ENCODE measurements around the gene PLXDC2. TPM values are rescaled to one million over a fixed set of nuclear protein-coding genes. Genes with fewer than 3 reads are reported as not detected.

PLXDC2 gene
- total and polyA plus RNA-seq, 7 donors, result 1.8 to 44.6 (median 18.2) TPM

GRCh38 chr10:19904202-19904661 lies 88.0 kb downstream of the PLXDC2 start:
- no peaks in the 10 kb centered on the region for H3K27me3 ChIP-seq
- intact Hi-C loops (cut with DNase I), result no loop called here
- no peak overlapping the region for H3K27ac ChIP-seq
- no peak for DNase-seq
- no peaks in the 10 kb centered on the region for H3K36me3 ChIP-seq
- H3K4me3 ChIP-seq, result no peak overlapping the region
- no peaks in the 10 kb centered on the region for H3K4me1 ChIP-seq
- H3K9me3 ChIP-seq, result no peaks in the 10 kb centered on the region
- WGBS, 2 donors, result 65 to 76% methylated on average over 1 of the region's 1 CpG
- TF ChIP-seq POLR2A (IDR thresholded peaks at IDR 0.05) (no peak), EP300 (IDR thresholded peaks at IDR 0.05) (no peak), POLR2AphosphoS5 (IDR thresholded peaks at IDR 0.05) (no peak), CTCF (IDR thresholded peaks at IDR 0.05) (no peak)

DNA sequence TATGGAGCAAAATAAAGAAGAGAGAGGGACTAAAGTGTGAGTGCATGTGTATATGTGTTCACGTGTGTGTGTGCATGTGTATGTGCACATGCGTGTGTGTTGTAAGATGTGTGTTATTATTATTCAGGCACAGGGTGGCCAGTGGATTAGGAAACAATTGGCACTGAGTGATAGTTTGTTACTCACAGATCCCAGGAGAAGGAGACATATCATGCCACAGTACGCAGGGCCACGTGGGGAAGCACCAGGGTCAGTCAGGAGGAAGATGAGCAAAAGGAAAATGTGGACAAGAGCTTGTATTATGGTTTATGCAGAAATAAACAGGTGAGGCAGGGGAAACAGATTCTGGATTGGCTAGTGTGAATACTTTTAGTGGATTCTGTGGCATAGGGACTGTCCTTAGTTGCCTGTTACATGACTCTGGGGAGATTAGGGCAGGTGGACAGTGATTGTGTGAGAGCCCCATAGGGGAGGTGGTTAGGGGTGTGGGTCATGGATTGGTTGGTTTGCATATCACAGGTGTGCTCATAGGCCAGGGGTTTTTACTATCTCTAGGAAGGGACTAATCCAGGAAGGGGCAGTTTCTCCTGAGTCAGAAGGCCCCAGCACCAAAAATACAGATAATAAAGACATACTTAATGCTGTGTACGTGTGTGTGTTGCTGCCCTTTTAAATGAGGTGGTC lies 90.0 kb downstream of the PLXDC2 start:
- no peaks in the 10 kb centered on the region for H3K9me3 ChIP-seq
- intact Hi-C loops (cut with DNase I), result no loop called here
- TF ChIP-seq POLR2A (IDR thresholded peaks at IDR 0.05), result no peak
- no peak for TF ChIP-seq POLR2AphosphoS5 (IDR thresholded peaks at IDR 0.05)
- TF ChIP-seq EP300 (IDR thresholded peaks at IDR 0.05), result no peak
- no peak for TF ChIP-seq CTCF (IDR thresholded peaks at IDR 0.05)
- H3K36me3 ChIP-seq, result no peaks in the 10 kb centered on the region
- DNase-seq, result no peak
- no peak overlapping the region for H3K4me3 ChIP-seq
- H3K4me1 ChIP-seq, result no peaks in the 10 kb centered on the region
- 91 to 94% methylated on average over 5 of the region's 5 CpGs for WGBS, 2 donors
- H3K27ac ChIP-seq, result no peak overlapping the region
- no peaks in the 10 kb centered on the region for H3K27me3 ChIP-seq

DNA sequence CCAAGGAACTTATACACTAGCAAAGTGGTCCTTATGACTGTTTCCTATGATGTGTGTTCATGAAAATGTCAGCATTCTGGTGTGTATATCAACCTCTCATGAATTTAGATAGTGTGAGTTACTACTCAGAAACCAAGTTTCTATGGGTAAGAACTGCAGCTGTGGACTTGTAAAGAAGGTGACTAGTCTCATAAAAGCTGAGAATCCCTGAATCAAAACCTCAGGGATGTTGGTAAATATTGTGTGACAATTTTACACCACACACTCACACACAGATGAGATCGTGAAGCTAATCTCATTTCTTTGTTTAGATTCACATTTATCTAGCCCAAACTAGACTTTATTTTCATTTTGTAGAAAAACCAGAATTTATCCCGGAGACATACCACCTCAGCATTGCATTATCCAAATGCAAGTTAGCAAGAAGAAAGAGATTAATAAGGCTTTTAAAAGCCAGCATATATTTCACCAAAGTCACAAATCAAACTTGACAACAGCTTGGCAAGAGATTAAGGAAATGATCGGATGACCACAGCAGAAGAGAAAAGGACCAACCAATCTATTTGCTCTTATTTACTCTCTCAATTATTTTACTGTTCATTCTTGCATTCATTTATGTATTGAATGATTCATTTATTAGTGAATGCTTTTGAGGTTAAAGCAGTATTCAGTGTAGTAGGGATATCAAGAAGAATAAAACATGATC lies 92.9 kb downstream of the PLXDC2 start:
- Histone ChIP-seq H3K27ac (no peak overlapping the region), H3K4me3 (no peak overlapping the region), H3K36me3 (no peaks in the 10 kb centered on the region), H3K27me3 (no peaks in the 10 kb centered on the region), H3K4me1 (no peaks in the 10 kb centered on the region), H3K9me3 (no peaks in the 10 kb centered on the region)
- intact Hi-C loops (cut with DNase I), result no loop called here
- TF ChIP-seq POLR2A (IDR thresholded peaks at IDR 0.05) (no peak), CTCF (IDR thresholded peaks at IDR 0.05) (no peak), POLR2AphosphoS5 (IDR thresholded peaks at IDR 0.05) (no peak), EP300 (IDR thresholded peaks at IDR 0.05) (no peak)
- WGBS, 2 donors, result 48 to 57% methylated on average over 3 of the region's 3 CpGs
- no peak for DNase-seq

DNA sequence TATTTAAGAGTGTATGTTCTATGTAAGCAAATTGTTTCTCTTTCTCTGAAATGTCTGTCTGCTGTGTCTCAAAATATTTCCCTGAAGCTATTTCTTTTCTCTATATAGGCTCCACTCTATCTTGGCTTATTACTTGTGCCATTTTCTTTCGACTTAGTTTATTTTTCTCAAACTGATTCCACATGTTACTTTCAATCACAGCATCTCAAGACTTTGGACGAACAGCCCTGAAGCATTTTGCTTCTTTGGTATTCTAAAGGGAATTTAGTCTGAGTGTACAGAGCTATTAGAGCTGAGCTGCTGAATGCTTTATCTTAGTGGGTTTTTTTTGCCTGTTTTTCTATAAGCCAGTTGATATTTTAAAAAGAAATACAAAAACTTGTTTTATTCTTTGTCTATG lies 95.7 kb downstream of the PLXDC2 start:
- no peak for DNase-seq
- Histone ChIP-seq H3K9me3 (no peaks in the 10 kb centered on the region), H3K27me3 (no peaks in the 10 kb centered on the region), H3K27ac (no peak overlapping the region), H3K36me3 (no peaks in the 10 kb centered on the region), H3K4me3 (no peak overlapping the region), H3K4me1 (no peaks in the 10 kb centered on the region)
- TF ChIP-seq POLR2A (IDR thresholded peaks at IDR 0.05) (no peak), CTCF (IDR thresholded peaks at IDR 0.05) (no peak), POLR2AphosphoS5 (IDR thresholded peaks at IDR 0.05) (no peak), EP300 (IDR thresholded peaks at IDR 0.05) (no peak)
- intact Hi-C loops (cut with DNase I), result no loop called here
- 80 to 85% methylated on average over 2 of the region's 2 CpGs for WGBS, 2 donors
